ENCODE data around the gene IP6K3.

- TF ChIP-seq POLR2A (IDR thresholded peaks at IDR 0.05) (no peak), EP300 (IDR thresholded peaks at IDR 0.05) (no peak), CTCF (IDR thresholded peaks at IDR 0.05) (no peak)
These were observed 69.0 kb downstream of the IP6K3 start for GRCh38 chr6:33677689-33678088.
